ENCODE results near the gene LDLRAD4. TPM values are rescaled to one million over a fixed set of nuclear protein-coding genes. Genes with fewer than 3 reads are reported as not detected.

Gene LDLRAD4
- total RNA-seq, 1 experiment from 2014 or later, result not detected

DNA sequence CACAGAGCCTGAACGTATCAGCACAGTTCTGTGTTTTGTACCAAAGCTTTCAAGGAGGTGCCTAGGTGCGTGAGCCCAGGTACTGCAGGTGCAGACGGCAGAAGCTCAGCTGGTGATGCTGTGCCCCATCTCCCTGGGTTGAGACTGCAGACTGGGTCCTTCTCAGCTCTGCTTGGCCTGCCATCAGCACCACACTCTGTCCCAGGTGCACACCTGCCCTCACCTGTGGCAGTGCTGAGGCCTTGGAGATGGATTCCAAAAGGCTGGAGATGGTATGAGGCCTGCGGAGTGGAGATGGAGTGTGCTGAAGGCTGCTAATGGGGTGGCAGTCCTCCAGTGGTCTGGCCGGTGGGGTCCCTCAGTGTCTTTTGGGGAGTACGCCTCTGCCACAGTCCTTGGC is 9.3 kb downstream of the LDLRAD4 start:
- DNase-seq (ENCODE audit: low read depth), result no peak

- no peak for DNase-seq (ENCODE audit: low read depth)
Measured at GRCh38 chr18:13229001-13229671, 10.6 kb downstream of the LDLRAD4 start.

DNA sequence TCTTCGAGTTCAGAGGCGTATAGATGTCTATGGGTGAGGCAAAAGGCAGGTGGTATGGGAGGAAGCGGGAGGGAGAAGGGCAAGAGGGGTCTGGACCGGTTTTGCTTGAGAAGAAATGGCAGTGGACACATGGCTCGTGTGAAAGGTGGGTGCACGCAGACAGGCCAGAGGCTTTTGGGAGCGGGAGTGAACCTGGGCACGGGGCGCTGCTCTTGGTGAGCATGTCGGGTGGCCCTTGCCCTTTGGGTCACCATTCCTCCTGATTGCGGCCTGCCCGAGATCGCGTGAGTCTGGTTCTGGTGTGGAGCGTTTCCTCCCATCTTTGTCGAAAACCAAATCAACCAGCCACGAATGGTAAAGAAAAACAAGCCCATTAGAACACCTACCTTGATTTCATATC is 12.6 kb downstream of the LDLRAD4 start:
- DNase-seq (ENCODE audit: low read depth), result no peak

- DNase-seq (ENCODE audit: low read depth), result no peak
Measured at GRCh38 chr18:13232086-13232917, 13.7 kb downstream of the LDLRAD4 start.

- DNase-seq (ENCODE audit: low read depth), result no peak
Measured at GRCh38 chr18:13232971-13233786, 14.6 kb downstream of the LDLRAD4 start.

DNA sequence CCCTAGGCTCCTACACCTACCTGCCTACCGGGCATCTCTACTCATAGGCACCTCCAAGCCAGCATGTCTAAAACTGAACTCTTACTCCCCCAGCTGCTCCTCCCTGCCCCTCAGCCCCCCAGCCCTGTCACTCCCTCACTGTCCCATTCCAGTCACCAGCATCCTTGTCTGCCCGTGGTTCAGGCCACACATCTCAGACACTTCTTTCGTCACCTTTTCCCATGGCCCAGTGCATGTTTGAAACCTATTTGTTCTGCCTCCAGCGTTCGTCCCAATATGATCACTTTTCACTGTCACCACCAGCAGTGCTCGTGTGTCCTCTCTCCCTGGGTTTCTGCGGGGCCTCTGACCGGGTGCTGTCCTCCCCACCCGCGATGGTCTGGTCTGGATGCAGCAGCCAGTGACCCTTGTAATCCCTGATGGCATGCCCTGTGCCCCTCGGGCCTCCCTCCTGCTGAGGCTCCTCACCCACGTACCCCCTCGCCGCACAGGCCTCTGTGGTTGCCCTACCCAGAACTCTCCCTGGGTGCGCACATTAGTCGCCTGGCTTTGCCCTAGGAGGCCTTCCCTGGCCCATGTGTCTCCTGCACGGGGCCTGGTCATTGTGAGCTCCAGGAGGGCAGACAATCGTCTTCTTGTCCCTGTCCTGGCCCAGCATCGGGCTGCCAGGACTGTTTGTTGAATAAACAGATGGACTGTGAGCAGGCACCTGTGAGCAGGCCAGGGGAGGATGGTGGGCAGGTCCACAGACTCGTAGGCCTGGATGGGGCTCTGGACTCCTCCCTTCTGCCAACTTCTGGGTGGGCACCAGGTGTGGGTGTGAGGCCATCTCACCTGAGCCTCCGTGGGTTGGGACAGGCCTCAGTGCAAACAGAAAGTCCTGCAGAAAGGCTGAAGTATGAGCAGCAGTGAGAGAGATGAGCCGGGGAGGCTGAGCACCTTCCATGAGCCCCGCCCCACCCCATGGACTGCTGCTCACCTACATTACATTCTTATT is 15.5 kb downstream of the LDLRAD4 start:
- no peak for DNase-seq (ENCODE audit: low read depth)

DNA sequence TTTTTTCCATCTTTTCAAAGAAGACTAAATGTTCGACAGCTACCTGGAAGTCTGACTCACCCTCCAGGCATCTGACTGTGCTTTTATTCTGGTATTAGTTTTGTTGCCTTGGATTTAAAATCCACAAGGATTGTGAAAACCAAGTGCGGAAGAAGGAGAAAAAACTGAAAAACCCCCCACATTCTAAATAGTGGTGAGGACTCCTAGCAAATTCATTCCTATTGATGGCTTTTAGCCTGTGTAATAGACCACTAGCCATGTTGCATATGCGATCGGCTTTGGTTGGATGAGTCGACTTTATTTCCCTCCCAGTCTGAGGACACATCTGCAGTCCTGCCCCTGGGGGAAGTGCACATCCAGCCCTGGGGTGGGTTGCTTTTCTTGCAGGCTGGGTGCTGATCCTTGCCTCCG is 16.9 kb downstream of the LDLRAD4 start:
- no peak for DNase-seq (ENCODE audit: low read depth)

GRCh38 chr18:13235981-13236380 is 17.4 kb downstream of the LDLRAD4 start:
- no peak for DNase-seq (ENCODE audit: low read depth)

DNA sequence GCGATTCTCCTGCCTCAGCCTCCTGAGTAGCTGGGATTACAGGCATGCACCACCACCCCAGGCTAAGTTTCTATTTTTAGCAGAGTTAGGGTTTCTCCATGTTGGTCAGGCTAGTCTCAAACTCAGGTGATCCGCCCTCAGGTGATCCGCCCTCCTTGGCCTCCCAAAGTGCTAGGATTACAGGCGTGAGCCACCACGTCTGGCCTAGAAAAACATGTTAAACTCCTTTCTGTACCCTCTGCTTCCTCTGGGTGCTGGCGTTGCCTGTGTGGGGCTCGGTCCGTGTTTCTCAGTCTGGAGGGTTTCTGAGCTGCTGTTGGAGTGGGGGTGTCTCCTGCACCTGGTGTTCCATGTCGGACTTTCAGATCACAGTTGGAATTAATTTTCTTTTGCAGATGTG is 17.9 kb downstream of the LDLRAD4 start:
- DNase-seq (ENCODE audit: low read depth), result no peak

DNA sequence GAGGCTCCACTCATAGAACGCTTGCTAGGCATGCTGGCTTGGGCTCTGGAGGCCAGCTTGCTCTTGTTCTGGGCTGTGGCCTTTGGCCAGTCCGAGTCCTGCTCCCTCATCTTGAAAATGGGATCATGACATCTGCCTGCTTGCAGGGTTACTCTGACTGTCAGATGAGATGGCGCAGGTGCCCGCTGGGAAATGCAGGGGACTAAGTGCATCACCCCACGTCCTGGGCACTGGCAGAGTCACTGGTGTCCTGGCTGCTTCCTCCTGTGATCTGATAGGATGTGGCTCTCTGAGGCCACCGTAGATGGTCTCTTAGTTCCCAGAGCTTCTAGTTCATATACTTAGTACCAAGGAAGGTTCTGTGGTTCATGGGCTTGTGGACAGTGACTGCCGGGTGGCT is 18.5 kb downstream of the LDLRAD4 start:
- no peak for DNase-seq (ENCODE audit: low read depth)

- DNase-seq (ENCODE audit: low read depth), result no peak
Measured at GRCh38 chr18:13237641-13238040, 19.1 kb downstream of the LDLRAD4 start.

DNA sequence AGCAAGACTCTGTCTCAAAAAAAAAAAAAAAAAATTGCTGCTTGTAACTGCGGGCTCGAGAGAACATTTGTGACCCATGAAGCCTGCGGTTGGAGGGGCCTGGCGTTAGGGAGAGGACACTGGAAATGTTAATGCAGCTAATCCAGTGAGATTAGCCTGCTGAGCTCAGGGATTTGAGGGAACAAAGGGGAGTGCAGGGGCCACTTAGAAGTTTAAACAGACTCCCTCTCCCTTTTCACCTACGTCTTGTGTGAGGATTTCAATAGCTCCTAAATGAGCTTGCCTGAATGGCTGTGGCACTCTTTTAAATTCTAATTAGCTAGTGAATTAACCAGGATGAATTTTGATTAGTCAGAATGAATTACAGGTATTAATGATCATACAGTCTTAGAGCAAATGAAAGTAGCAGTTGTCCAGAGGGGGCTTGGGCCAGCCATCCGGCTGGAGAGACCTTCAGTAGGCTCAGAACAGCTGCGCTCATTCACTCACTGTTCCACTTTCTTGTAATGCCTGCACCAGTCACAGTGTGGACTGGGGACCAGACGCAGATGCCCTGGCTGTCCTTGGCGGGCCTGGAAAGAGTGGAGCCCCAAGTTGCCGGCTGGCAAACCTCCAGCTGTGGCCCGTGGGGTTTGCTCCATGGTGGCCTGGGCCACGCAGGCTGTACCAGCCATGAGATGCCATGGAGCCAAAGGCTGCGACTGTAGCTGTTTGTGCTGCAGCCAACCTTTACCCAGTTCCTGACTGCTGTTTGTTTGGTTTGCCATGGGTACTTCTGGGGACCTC is 20.8 kb downstream of the LDLRAD4 start:
- no peak for DNase-seq (ENCODE audit: low read depth)

DNA sequence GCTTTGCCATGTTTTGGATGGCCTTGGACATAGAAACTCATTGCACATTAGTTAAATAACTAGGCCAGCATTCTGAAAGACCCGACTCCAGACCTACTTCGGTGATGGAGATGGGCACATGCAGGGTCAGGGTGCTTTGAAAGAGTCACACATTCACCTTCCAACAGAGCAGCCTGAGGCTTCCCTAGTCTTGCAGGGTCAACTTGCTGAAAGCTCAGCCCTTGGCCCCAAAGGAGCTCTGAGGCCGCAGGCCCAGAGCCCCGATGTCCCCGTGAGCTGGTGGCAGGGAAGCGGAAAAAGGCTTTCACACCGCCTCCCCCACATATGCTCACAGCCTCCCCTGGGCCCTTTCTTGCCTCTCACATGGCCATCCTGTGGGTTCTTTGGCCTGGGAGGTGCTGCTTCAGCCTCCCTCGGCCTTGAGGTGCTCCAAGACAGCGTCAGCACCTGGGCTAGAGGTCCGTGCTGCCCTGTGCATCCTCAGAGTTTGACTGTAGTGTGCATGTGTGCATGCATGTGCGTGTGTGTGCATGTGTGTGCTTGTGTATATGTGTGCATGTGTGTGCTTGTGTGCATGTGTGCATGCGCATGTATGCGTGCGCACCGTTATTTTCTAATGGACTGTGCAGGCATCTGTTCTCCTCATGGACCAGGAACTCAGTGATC is 21.6 kb downstream of the LDLRAD4 start:
- DNase-seq (ENCODE audit: low read depth), result no peak

DNA sequence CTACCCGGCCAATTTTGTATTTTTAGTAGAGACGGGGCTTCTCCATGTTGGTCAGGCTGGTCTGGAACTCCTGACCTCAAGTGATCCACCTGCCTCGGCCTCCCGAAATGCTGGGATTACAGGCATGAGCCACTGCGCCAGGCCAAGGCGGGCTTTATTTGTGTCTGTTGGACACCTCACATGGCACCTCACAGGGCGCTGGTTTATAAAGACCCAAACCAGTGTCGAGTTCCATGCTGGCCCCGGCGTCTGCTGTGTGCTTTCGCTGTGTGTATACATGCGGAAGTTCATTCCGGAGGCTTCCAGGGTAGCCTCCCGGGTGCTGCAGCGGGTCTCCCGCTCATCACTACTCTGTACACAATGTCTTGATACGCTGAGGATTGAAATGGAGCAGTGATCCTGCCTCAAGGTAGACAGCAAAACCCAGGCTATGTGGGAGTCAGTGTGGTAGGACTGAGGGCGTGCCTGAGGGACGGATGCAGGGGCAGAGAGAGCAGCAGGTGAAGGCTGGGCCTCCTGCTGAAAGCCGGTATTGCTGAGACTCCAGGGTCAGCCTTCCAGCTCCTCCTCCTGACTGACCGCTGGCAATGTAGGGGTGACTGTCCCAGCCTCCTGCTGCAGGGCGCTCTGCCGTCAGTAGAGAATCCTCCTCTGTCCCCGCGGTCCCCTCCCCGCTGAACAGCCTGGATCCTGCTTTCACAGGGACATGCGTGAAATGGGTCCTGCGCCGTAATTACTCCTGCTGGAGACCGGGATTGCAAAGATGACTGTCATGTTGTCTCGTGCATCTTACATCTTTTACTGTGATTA is 22.7 kb downstream of the LDLRAD4 start:
- no peak for DNase-seq (ENCODE audit: low read depth)

- no peak for DNase-seq (ENCODE audit: low read depth)
Measured at GRCh38 chr18:13241893-13242175, 23.3 kb downstream of the LDLRAD4 start.

- DNase-seq (ENCODE audit: low read depth), result no peak
Measured at GRCh38 chr18:13242797-13243196, 24.2 kb downstream of the LDLRAD4 start.

- no peak for DNase-seq (ENCODE audit: low read depth)
Measured at GRCh38 chr18:13243363-13243762, 24.8 kb downstream of the LDLRAD4 start.

- no peak for DNase-seq (ENCODE audit: low read depth)
Measured at GRCh38 chr18:13244135-13244534, 25.6 kb downstream of the LDLRAD4 start.

DNA sequence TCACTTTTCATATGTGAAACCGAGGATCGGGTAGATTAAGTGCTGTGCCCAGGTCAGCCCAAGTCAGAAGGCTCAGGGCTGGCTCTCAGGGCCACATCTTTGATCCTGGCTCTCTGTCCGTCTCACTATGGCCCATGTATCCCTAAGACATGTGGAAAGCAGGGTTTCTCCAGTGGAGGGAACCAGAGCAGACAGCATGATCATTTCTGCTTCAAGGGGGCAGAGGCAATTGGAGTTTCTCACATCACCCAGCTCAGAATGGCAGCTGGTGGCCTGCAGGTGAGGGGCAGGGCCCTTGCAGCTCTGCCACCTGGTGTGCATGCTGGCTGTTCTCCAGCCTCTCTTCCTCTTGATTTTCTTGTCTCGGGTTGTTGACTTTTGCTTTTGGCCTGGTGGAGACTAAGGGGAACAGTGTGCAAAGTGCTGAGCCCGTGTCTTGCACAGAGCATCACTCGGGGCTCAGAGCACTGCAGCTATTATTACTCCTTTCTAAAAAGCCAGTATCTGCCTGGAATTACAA is 27.0 kb downstream of the LDLRAD4 start:
- DNase-seq (ENCODE audit: low read depth), result no peak
